Measurements from ENCODE around the gene TMEM101.
"Not testable (repeated sequence)": the region's sequence is repeated elsewhere in the genome, so short reads cannot be mapped to it uniquely, and the experiment has no call there.

Gene TMEM101

DNA sequence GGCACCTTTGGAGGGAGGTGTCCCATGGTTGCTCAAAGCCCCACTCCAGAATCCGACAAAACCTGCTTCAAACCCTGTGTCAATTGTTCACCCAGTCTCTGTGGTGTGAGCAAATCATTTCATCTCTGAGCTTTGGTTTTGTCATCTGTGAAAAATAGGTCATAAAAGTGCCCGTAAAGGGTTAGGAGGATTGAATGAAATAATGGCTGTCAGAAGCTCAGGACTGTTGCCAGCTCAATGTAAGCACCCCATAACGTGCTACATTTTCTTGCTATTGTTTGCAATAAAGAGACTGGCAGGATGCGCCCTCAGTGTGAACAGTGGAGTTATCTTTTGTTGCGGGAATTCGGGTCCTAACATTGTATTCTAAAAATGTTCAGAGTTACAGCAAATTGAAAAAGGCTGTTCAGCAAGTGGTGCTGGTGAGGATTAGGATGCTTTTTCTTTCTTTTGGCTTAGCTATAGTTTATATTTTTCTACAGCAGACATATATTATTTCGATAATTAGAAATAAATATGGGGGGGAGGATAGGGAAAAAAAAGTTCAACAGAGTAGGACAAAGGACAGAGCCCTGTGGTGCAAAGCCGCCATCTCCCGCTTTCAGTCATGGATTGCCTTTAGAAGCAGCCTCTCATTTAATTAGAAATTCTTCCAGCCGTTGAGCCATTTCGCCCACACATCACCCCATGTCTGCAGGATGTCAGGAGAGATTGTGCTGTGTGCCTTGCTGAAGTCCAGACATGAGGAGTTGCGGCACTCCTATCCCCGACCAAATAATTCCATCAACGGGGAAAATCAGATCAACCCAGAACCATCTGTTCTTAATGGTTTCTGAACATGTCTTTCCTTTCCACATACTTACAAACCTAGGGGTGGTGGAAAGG lies 40.1 kb downstream of the TMEM101 start:
- DNase-seq (ENCODE audit: low read depth), result no peak

DNA sequence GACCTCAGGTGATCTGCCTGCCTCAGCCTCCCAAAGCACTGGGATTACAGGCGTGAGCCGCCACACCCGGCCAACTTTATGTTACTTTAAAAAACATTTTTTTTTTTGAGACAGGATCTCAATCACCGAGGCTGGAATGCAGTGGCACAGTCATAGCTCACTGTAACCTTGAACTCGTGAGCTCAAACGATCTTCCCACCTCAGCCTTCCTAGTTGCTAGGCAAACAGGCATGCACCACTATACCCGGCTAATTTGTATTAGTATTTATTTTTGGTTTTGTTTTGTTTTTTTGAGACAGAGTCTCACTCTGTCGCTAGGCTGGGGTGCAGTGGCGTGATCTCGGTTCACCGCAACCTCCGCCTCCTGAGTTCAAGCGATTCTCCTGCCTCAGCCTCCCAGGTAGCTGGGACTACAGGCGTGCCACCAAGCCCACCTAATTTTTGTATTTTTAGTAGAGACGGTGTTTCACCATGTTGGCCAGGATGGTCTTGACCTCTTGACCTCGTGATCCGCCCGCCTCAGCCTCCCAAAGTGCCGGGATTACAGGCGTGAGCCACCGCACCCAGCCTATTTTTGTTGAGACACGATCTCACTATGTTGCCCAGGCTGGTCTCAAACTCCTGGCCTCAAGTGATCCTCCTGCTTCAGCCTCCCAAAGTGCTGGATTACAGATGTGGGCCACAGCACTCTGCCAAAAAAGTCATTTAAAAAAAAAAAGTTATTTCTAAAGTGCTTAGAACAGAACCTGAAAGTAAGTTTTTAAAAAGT lies 42.1 kb downstream of the TMEM101 start:
- DNase-seq (ENCODE audit: low read depth), result not testable (repeated sequence)

GRCh38 chr17:43971436-43971835 lies 43.3 kb downstream of the TMEM101 start:
- not testable (repeated sequence) for DNase-seq (ENCODE audit: low read depth)

GRCh38 chr17:43970366-43970765 lies 44.4 kb downstream of the TMEM101 start:
- DNase-seq (ENCODE audit: low read depth), result no peak

DNA sequence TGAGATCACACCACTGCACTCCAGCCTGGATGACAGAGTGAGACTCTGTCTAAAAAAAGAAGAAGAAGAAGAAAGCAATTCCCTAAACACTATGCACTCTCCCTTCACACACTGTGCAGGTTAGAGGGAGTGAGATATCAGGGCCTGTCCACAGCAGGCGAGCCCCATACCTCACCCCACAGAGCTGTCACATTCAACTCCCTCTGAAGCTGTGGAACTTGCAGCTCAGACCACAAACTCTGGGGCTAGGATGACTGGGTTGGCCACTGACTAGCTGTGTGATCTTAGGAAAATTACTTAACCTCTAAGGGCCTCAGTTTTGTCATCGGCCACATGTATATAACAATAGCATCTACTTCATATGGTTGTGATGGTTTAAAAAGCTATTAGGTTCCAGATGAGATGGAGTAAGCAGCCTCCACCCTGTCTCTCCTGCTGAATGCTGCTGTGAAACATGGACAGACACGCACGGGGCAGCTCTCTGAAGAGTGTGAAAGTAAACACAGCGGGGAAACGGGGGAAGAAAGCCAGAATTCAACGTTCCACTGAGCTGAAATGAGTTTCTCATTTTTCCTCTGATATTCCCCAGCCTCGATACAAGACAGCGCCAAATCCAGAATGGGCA lies 47.4 kb downstream of the TMEM101 start:
- no peak for DNase-seq (ENCODE audit: low read depth)

GRCh38 chr17:43966276-43966675 lies 48.5 kb downstream of the TMEM101 start:
- DNase-seq (ENCODE audit: low read depth), result no peak

DNA sequence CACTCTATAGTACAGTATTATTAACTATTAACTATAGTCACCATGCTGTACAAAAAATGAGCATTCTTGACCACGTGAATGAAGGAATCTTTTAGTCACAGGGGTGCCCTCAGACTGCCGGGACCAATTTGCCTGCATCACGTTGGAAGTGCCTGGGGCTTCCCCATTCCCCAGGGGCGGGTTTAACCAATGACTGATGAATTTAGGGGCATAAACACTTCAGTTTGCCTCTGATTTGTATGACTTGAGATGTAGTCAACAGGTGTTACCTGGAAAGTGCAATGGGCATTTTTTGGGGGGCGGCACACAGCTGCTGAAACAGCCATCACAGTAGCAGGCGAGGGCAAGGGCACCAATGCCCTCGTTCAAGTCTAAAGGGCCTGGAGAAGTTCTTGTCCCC lies 52.3 kb downstream of the TMEM101 start:
- no peak for DNase-seq (ENCODE audit: low read depth)

GRCh38 chr17:43961954-43962353 lies 52.8 kb downstream of the TMEM101 start:
- no peak for DNase-seq (ENCODE audit: low read depth)

DNA sequence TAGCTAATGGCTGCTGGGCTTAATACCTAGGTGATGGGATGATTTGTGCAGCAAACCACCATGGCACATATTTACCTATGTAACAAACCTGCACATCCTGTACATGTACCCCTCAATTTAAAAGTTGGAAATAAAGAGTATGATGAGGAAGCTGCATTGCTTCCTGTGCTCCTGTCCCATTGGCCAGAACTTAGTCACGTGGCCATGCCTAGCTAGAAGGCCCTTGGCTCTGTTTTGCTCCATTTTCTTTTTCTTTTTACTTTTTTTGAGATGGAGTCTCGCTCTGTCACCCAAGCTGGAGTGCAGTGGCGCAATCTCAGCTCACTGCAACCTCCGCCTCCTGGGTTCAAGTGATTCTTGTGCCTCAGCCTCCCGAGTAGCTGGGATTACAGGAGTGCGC lies 53.5 kb downstream of the TMEM101 start:
- DNase-seq (ENCODE audit: low read depth), result not testable (repeated sequence)

Measured in T-helper 22 cell (primary cell).